CD4-positive, alpha-beta T cell (primary cell): ENCODE data around the gene PLP1. TPM values are rescaled to one million over a fixed set of nuclear protein-coding genes. Genes with fewer than 3 reads are reported as not detected.
"Not testable (repeated sequence)": the region's sequence is repeated elsewhere in the genome, so short reads cannot be mapped to it uniquely, and the experiment has no call there.

Source experiments
- ATAC-seq: fragments of 200-7000 bp; cut with Tn5 transposase; one replicate; pipeline ENCODE4 v1.10.0; 2022; ENCODE audit warnings: mild to moderate bottlenecking; ENCODE audit not compliant: poor library complexity
- CTCF ChIA-PET: fragments of 350-600 bp; sonication (Branson Sonifier 250); formaldehyde crosslinking; loops from one replicate; lab custom pipeline; 2021; ENCODE audit warnings: antibody characterized with exemption, inconsistent platforms; lab: Charles Lee
- POLR2A ChIA-PET: fragments of 350-600 bp; sonication (Branson Sonifier 250); formaldehyde crosslinking; loops from one replicate; lab custom pipeline; 2021; ENCODE audit warnings: antibody characterized with exemption, inconsistent platforms; lab: Charles Lee
- DNase-seq, 14 experiments: peaks; one replicate each; pipeline ENCODE4 v3.0.0-alpha.2; 2013 to 2020; ENCODE audit warnings: mixed read lengths in 2 of 14
- H3K27ac ChIP-seq, 2 donors: one replicate each; pipeline versions ENCODE4 v1.5.1 to v1.7.0; 2013; ENCODE audit warnings: low read length in 2 of 2, low read depth in 1 of 2, mild to moderate bottlenecking in 1 of 2
- H3K27me3 ChIP-seq, 2 experiments: 1 replicate in 1 of 2; 2 replicates in 1 of 2; pipeline versions ENCODE4 v1.6.1 to v1.7.0; 2013; ENCODE audit warnings: low read length in 2 of 2, control low read depth in 1 of 2, mild to moderate bottlenecking in 1 of 2, moderate library complexity in 1 of 2; ENCODE audit not compliant: insufficient read depth in 2 of 2, control insufficient read depth in 1 of 2
- H3K36me3 ChIP-seq: one replicate; pipeline ENCODE4 v1.6.1; 2013; ENCODE audit warnings: low read length, control low read depth; ENCODE audit not compliant: insufficient read depth
- H3K4me1 ChIP-seq: one replicate; pipeline ENCODE4 v1.6.1; 2013; ENCODE audit warnings: low read length, control low read depth; ENCODE audit not compliant: insufficient read depth
- H3K4me3 ChIP-seq: one replicate; pipeline ENCODE4 v1.5.1; 2013; ENCODE audit warnings: mild to moderate bottlenecking, low read length, moderate library complexity
- H3K9me3 ChIP-seq, 2 experiments: 1 replicate in 1 of 2; 2 replicates in 1 of 2; pipeline versions ENCODE4 v1.6.1 to v1.7.0; 2013; ENCODE audit warnings: low read length in 2 of 2, mild to moderate bottlenecking in 2 of 2, control low read depth in 1 of 2, moderate library complexity in 1 of 2; ENCODE audit not compliant: control insufficient read depth in 1 of 2, insufficient read depth in 1 of 2
- H3K27ac Mint-ChIP-seq: one replicate; pipeline ENCODE4 v1.8.0; 2020; ENCODE audit warnings: mixed read lengths
- H3K27me3 Mint-ChIP-seq: one replicate; pipeline ENCODE4 v1.8.0; 2021; ENCODE audit warnings: mixed read lengths
- H3K36me3 Mint-ChIP-seq: one replicate; pipeline ENCODE4 v1.8.0; 2021; ENCODE audit warnings: low read depth, mixed read lengths
- H3K4me1 Mint-ChIP-seq: one replicate; pipeline ENCODE4 v1.8.0; 2021; ENCODE audit warnings: low read depth, mixed read lengths
- H3K4me3 Mint-ChIP-seq: one replicate; pipeline ENCODE4 v1.8.0; 2020; ENCODE audit warnings: mild to moderate bottlenecking, mixed read lengths
- H3K9me3 Mint-ChIP-seq: one replicate; pipeline ENCODE4 v1.8.0; 2020; ENCODE audit warnings: mixed read lengths
- CTCF ChIP-seq: fragments of 200-600 bp; IDR thresholded peaks from one replicate; pipeline ENCODE4 v1.8.0; 2022; ENCODE audit warnings: antibody characterized with exemption, mild to moderate bottlenecking
- intact Hi-C, 2 experiments: fragments of 100-400 bp; cut with DNase I in 1 of 2; cut with micrococcal nuclease in 1 of 2; formaldehyde crosslinking; loops; one replicate each; pipeline versions ENCODE4 v1.15.1 to v1.9.0; 2023 to 2025; cut with DNase I, micrococcal nuclease
- total RNA-seq, 174 experiments: library from RNA in 2 of 174; stranded (reverse) in 2 of 174; gene quantifications; one replicate each; pipeline ENCODE4 v1.2.3 and lab custom pipeline; 2021 to 2026

PLP1 gene
- total RNA-seq, 2 experiments from 2014 or later: not detected

- no peak overlapping the region for H3K4me3 ChIP-seq
- no peak for TF ChIP-seq CTCF
Observed at GRCh38 chrX:103818842-103819619, 42.4 kb downstream of the PLP1 start.

GRCh38 chrX:103820802-103821201, 44.2 kb downstream of the PLP1 start:
- H3K27me3 Mint-ChIP-seq, CTCF ChIA-PET, DNase-seq, H3K4me1 ChIP-seq, intact Hi-C loops, H3K4me1 Mint-ChIP-seq, H3K36me3 Mint-ChIP-seq, H3K9me3 Mint-ChIP-seq, H3K27me3 ChIP-seq, H3K9me3 ChIP-seq, H3K27ac ChIP-seq, H3K4me3 Mint-ChIP-seq, ATAC-seq, H3K36me3 ChIP-seq, H3K4me3 ChIP-seq, H3K27ac Mint-ChIP-seq, POLR2A ChIA-PET: not testable (repeated sequence)

More at GRCh38 chrX:103818842-103819619, 42.4 kb downstream of the PLP1 start:
- CTCF ChIA-PET: interaction anchor here (0.6 to 0.9 kb wide), 2 partner anchors 9 to 22 kb away, joined by 3 read pairs; no protein-coding TSS in a partner anchor
- no peak overlapping the region for H3K27ac ChIP-seq
- Mint-ChIP-seq H3K9me3 (no peaks in the 10 kb centered on the region), H3K4me1 (no peaks in the 10 kb centered on the region), H3K27me3 (peaks cover 13% of the 10 kb centered on the region), H3K27ac (no peak overlapping the region), H3K4me3 (no peak overlapping the region), H3K36me3 (no peaks in the 10 kb centered on the region)
- ATAC-seq: no peak
- no peaks in the 10 kb centered on the region for H3K9me3 ChIP-seq
- H3K36me3 ChIP-seq: no peaks in the 10 kb centered on the region
- H3K4me1 ChIP-seq: no peaks in the 10 kb centered on the region
- H3K27me3 ChIP-seq: no peaks in the 10 kb centered on the region
- POLR2A ChIA-PET: no interaction called here
- intact Hi-C loops: loop anchor here (5.0 kb wide), 2 partner anchors 127 to 132 kb away; partner anchors contain the start of gene MORF4L2 (in 1 of the 2)
- no peak for DNase-seq

- Mint-ChIP-seq H3K4me1 (no peaks in the 10 kb centered on the region), H3K4me3 (no peak overlapping the region), H3K36me3 (no peaks in the 10 kb centered on the region), H3K9me3 (no peaks in the 10 kb centered on the region), H3K27ac (no peak overlapping the region), H3K27me3 (no peaks in the 10 kb centered on the region)
- CTCF ChIA-PET: no interaction called here
- DNase-seq (no peak), ATAC-seq (no peak)
- POLR2A ChIA-PET: no interaction called here
- no peak for TF ChIP-seq CTCF
- Histone ChIP-seq H3K4me3 (no peak overlapping the region), H3K4me1 (no peaks in the 10 kb centered on the region), H3K36me3 (no peaks in the 10 kb centered on the region), H3K27me3 (no peaks in the 10 kb centered on the region), H3K9me3 (no peaks in the 10 kb centered on the region), H3K27ac (no peak overlapping the region)
- intact Hi-C loops: no loop called here
Observed at GRCh38 chrX:103823591-103823990, 47.0 kb downstream of the PLP1 start.
